ENCODE measurements around the gene ATF4.

DNA sequence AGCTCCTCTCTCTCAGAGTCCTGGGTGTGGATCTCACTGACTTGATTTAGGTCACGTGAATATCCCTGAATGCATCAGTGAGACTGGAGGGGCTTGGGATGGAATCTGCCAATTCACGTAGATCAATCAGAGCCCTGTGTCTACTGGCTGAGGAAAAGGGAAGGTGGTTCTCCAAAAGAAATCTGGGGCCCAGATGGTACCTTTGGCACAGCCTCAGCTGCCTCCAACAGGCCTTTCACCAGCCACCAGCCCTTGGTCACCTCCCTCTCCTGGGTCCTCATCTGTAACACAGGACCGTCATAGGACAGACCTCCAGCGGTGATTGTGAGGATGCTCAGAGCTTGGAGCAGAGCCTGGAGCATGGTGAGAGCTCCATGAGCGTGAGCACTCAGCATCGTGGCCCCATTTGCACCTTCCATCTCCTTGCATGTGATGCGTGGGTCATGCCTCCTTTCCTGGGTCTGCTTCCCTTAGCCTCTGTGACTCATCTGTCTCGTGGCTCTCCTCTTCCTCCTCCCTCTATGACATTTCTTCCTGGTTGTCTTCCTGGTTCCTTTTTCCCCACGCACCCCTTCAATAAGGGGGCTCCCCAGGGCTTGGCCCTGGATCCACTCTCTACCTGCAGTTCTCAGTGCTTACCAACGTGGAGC is 25.8 kb upstream of the ATF4 start:
- TF ChIP-seq, protein P1, sequence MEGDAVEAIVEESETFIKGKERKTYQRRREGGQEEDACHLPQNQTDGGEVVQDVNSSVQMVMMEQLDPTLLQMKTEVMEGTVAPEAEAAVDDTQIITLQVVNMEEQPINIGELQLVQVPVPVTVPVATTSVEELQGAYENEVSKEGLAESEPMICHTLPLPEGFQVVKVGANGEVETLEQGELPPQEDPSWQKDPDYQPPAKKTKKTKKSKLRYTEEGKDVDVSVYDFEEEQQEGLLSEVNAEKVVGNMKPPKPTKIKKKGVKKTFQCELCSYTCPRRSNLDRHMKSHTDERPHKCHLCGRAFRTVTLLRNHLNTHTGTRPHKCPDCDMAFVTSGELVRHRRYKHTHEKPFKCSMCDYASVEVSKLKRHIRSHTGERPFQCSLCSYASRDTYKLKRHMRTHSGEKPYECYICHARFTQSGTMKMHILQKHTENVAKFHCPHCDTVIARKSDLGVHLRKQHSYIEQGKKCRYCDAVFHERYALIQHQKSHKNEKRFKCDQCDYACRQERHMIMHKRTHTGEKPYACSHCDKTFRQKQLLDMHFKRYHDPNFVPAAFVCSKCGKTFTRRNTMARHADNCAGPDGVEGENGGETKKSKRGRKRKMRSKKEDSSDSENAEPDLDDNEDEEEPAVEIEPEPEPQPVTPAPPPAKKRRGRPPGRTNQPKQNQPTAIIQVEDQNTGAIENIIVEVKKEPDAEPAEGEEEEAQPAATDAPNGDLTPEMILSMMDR (IDR thresholded peaks at IDR 0.05; ENCODE audit: poor library complexity, severe bottlenecking): no peak
- no peak for TF ChIP-seq EZH2 (IDR thresholded peaks at IDR 0.05; ENCODE audit: borderline replicate concordance, insufficient read depth, low read length, poor library complexity, severe bottlenecking)
- TF ChIP-seq, protein P2, sequence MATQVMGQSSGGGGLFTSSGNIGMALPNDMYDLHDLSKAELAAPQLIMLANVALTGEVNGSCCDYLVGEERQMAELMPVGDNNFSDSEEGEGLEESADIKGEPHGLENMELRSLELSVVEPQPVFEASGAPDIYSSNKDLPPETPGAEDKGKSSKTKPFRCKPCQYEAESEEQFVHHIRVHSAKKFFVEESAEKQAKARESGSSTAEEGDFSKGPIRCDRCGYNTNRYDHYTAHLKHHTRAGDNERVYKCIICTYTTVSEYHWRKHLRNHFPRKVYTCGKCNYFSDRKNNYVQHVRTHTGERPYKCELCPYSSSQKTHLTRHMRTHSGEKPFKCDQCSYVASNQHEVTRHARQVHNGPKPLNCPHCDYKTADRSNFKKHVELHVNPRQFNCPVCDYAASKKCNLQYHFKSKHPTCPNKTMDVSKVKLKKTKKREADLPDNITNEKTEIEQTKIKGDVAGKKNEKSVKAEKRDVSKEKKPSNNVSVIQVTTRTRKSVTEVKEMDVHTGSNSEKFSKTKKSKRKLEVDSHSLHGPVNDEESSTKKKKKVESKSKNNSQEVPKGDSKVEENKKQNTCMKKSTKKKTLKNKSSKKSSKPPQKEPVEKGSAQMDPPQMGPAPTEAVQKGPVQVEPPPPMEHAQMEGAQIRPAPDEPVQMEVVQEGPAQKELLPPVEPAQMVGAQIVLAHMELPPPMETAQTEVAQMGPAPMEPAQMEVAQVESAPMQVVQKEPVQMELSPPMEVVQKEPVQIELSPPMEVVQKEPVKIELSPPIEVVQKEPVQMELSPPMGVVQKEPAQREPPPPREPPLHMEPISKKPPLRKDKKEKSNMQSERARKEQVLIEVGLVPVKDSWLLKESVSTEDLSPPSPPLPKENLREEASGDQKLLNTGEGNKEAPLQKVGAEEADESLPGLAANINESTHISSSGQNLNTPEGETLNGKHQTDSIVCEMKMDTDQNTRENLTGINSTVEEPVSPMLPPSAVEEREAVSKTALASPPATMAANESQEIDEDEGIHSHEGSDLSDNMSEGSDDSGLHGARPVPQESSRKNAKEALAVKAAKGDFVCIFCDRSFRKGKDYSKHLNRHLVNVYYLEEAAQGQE (IDR thresholded peaks at IDR 0.05; ENCODE audit: borderline replicate concordance): no peak
- no peak for TF ChIP-seq TAF1 (IDR thresholded peaks at IDR 0.05; ENCODE audit: low read depth)
- TF ChIP-seq POLR2AphosphoS5 (IDR thresholded peaks at IDR 0.05): no peak
- TF ChIP-seq EP300 (conservative IDR thresholded peaks at IDR 0.05; ENCODE audit: poor library complexity, severe bottlenecking): no peak
- TF ChIP-seq SMC3 (conservative IDR thresholded peaks at IDR 0.05; ENCODE audit: poor library complexity): no peak
- TF ChIP-seq RAD21 (conservative IDR thresholded peaks at IDR 0.05): no peak
- TF ChIP-seq MXI1 (conservative IDR thresholded peaks at IDR 0.05; ENCODE audit: poor library complexity, severe bottlenecking): no peak
